ENCODE data around the gene ULK2.
"Not testable (repeated sequence)": the region's sequence is repeated elsewhere in the genome, so short reads cannot be mapped to it uniquely, and the experiment has no call there.

ULK2 gene

DNA sequence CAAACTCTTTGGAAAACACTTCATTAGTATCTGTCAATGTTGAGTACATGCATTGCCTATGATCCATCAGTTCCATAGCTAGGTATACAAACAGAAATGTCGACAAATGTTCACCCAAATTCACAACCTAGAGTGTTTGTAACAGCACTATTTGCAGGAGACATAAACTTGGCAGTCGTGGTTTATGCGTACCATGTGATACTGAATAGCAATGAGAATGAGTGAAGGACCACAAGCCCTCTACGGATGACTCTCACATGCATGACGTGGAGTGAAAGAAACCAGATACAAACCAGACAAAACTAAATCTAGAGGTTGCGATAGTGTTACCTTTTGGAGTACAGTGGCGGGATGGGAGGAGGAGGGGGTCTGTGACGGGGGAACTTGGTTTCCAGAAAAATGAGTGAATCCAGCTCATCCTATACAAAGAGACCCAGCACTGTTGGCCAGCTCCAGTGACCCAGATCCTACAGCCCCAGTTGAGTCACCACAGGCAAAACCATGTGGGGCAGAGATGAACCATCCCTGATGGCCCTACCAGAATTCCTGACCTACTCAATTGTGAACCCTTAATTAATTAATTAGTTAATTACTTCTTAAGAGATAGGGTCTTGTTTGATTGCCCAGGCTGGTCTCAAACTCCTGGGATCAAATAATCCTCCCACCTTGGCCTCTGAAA, 15.9 kb upstream of the ULK2 start:
- TF ChIP-seq ZNF274 (IDR thresholded peaks at IDR 0.05; ENCODE audit: low read depth, low read length) = no peak
- no peak overlapping the region for H3K4me3 ChIP-seq (ENCODE audit: low read length)

DNA sequence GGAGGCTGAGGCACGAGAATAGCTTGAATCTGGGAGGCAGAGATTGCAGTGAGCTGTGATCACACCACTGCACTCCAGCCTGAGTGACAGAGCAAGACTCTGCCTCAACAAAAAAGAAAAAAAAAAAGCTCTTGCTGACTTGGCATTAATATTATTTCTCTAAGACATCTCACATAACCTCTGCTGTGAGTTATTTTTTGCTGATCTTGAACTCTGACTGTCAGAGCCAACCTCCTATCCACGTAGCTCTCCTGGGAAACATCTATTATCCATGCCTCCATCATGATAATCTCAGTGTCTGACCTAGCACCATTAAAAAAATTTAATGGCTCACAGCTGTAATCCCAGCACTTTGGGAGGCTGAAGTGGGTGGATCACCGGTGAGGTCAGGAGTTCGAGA, 12.7 kb upstream of the ULK2 start:
- TF ChIP-seq ZNF274 (IDR thresholded peaks at IDR 0.05; ENCODE audit: low read depth, low read length) = no peak
- H3K4me3 ChIP-seq (ENCODE audit: low read length) = no peak overlapping the region

DNA sequence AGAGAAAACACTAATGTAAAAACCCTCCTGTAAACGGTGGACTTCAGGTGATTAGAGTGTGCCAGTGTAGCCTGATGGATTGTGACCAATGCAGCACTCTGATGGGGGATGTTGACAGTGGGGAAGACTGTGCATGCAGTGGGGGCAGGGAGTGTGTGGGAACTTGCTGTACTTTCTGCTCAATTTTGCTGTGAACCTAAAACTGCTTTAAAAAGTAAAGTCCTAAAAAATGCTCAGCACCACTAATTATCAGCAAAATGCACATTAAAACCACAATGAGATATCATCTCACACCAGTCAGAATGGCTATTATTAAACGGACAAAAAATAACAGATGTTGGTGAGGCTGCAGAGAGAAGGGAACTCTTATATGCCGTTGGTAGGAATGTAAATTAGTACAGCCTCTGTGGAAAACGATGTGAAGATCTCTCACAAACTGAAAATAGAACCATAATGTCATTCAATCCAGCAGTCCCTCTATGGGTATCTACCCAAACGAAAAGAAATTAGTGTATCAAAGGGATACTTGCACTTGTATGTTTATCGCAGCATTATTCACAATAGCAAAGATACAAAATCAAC, 9.7 kb upstream of the ULK2 start:
- no peak for TF ChIP-seq ZNF274 (IDR thresholded peaks at IDR 0.05; ENCODE audit: low read depth, low read length)
- H3K4me3 ChIP-seq (ENCODE audit: low read length) = no peak overlapping the region

DNA sequence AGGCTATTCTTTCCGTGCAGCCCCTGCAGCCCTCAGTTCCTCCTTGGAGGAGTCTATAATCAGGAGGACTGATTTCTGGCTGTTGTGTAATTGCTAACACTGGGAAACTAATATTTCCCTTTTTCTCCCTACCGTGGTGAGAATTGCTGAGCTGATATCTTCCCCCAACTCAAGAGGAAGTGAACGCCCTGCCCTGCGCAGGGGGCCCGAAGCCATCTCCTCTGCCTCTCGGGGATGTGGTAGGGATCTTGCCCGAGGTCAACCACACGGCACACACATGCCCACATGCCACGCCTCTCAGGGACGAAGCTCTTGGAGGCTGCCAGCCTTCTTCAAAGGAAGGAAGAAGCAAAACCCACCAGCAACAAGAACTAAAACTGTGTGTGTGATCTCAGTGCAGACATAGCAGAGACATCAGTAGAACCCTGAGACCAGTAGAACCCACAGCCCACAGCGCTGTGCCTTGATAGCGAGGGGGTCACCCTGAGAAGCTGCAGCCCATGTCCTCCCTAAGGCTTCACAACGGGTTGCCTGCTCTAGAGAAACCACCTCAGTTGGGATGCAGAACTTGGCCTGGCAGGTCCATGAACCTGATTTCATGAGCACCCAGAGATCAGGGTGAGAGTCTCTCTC, 8.9 kb upstream of the ULK2 start:
- no peak for TF ChIP-seq ZNF274 (IDR thresholded peaks at IDR 0.05; ENCODE audit: low read depth, low read length)
- H3K4me3 ChIP-seq (ENCODE audit: low read length) = no peak overlapping the region

DNA sequence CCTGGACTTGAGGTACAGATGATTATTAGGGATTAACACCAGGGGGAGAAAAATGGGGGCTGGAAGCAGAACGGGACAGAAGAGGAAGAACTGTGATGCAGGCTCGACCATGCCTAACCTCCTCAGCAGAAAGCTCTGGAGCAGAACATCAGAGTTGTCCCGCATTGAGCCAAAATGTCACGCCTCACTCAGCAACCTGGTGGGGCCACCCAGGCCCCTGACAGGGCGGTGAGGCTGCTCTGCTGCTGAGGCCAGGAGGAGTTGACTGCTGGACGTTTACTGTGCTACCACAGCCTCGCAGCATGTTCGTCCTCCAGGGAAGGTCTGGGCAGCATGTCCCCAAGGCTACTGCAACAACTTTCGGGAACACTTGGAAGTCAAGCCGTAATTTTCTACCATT, 6.5 kb upstream of the ULK2 start:
- H3K4me3 ChIP-seq (ENCODE audit: low read length) = no peak overlapping the region
- TF ChIP-seq ZNF274 (IDR thresholded peaks at IDR 0.05; ENCODE audit: low read depth, low read length) = no peak

DNA sequence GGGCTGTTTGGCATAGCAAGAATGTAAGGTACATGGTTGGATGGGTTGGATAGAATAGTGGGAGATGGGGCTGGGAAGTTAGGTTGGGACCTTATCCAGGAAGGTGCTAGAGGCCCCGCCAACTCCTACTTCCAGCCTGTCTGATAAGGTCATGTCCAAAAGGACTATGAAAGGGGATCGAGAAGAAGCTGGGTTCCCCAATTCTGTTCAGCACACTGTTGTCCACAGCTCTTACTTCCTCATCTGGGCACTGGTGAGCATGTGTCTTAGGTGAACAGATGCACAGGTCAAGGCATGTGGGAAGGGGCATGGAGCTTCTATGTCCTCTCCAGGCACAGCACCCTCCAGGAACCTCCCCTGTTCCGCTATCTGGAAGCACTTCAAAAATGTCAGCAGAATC, 5.6 kb upstream of the ULK2 start:
- no peak for TF ChIP-seq ZNF274 (IDR thresholded peaks at IDR 0.05; ENCODE audit: low read depth, low read length)
- H3K4me3 ChIP-seq (ENCODE audit: low read length) = no peak overlapping the region

DNA sequence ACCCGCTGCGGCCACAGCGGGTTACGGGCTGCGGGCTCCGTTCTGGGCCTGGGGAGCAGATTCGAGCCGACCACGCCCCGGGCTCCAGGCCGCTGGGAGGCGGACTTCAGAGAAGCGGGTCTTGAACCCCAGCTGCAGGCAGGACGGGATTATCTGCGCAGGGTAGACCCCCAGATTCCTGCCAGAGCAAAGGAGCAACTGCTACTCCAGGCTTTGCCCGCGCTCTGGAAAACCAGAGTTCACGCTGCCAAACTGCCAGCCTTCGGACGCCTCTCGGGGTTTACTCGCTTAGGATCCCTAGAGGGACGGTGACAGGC, 301 bp upstream of the ULK2 start:
- no peak for TF ChIP-seq ZNF274 (IDR thresholded peaks at IDR 0.05; ENCODE audit: low read depth, low read length)
- peak overlapping the region; percentile 74; the same call in 1 of the 2 replicates for H3K4me3 ChIP-seq (ENCODE audit: low read length)

DNA sequence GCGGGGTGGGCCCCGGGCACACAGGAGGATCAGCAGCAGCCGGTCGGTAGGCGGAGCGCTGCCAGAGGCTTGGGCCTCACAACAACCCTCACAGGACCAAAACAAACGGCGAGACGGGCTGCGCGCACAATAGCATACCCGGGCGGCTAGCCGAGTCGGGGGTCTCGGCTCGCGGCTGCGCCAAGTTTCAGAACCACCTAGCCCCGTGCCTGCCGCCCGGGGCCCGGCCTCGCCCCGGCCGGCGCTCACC, 732 bp downstream of the ULK2 start:
- TF ChIP-seq ZNF274 (IDR thresholded peaks at IDR 0.05; ENCODE audit: low read depth, low read length) = no peak
- H3K4me3 ChIP-seq (ENCODE audit: low read length) = peak overlapping the region; percentile 74

DNA sequence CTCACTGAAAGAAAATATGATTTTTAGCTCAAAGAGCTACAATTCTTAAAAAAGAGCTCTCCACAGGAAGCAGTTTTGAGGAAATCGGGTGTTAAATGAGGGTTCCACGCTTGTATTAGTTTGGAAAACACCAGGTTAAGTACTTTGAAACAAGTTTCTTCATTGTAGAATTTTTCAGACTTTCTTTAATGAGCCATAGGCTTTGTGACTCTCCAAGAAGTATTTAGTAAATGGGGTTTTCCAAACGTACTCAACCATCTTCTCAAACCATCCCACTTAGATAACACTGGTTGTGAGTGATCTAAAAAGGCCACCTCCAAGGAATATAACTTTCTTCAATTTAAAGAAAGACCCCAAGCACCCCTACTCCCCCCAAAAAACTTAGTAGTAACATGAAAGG, 2.7 kb downstream of the ULK2 start:
- no peak for TF ChIP-seq ZNF274 (IDR thresholded peaks at IDR 0.05; ENCODE audit: low read depth, low read length)
- H3K4me3 ChIP-seq (ENCODE audit: low read length) = peak overlapping the region; percentile 15; the same call in 1 of the 2 replicates

DNA sequence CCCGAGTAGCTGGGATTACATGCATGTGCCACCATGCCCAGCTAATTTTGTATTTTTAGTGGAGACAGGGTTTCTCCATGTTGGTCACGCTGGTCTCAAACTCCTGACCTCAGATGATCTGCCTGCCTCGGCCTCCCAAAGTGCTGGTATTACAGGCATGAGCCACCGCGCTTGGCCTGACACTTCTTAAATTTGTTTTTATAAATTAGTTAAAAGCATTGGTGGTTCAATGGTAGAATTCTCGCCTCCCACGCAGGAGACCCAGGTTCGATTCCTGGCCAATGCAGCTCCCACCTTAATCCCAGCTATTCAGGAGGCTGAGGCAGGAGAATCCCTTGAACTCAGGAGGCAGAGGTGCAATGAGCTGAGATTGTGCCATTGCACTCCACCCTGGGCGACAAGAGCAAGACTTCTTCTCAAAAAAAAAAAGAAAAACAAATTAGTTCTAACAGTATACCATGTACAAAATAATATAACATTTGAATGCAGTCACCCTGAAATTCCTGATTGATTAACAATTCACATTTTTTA, 7.0 kb downstream of the ULK2 start:
- H3K4me3 ChIP-seq (ENCODE audit: low read length) = not testable (repeated sequence)

DNA sequence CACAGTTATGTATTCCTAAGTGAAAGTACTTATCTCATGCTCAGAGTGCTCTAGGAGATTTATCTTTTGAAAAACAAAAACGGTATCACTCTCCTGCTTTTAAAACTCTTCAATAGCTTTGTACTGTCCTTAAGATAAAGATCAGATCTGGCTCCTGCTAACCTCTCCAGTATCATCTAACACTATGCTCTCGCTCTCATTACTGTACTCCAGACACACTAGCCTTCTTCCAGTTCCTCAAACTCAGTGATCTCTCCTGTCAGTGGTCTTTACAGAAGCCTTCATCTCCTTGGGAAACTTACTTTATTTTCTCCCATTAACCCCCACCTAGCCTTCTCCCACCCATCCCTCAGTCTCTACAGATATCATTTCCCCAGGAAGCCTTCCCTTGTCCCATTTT, 10.1 kb downstream of the ULK2 start:
- H3K4me3 ChIP-seq (ENCODE audit: low read length) = no peak overlapping the region
- no peak for TF ChIP-seq ZNF274 (IDR thresholded peaks at IDR 0.05; ENCODE audit: low read depth, low read length)

DNA sequence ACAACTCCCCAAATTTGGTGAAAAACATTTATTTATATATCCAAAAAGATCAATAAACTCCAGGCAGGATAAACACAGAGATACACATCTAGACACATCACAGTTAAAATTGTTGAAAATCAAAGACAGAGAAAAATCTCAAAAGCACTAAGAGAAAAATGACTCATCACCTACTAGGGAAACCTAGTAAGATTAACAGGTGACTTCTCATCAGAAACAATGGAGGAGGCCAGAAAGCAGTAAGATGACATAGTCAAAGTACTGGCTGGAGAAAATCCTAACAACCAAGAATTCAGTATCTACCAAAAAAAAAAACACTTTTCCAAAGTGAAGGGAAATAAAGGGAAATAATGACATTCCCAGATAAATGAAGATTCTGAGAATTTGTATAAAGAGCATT, 33.8 kb downstream of the ULK2 start:
- no peak for TF ChIP-seq ZNF274 (IDR thresholded peaks at IDR 0.05; ENCODE audit: low read depth, low read length)
- H3K4me3 ChIP-seq (ENCODE audit: low read length) = no peak overlapping the region

DNA sequence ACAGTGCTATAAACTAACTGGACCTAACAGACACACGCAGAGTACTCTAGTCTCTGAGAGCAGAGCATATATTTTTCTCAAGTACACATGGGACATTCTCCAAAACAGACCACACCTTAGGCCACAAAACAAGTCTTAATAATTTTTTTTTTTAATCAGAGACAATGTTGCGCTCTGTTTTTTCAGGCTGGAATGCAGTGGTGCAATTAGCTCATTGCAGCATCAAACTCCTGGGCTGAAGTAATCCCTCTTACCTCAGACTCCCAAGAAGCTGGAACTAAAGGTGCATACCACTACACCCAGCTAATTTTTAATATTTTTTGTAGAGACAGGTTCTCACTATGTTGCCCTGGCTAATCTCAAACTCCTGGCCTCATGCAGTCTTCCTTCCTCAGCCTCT, 37.7 kb downstream of the ULK2 start:
- peak overlapping the region; percentile 50; the same call in 1 of the 2 replicates for H3K4me3 ChIP-seq (ENCODE audit: low read length)
- no peak for TF ChIP-seq ZNF274 (IDR thresholded peaks at IDR 0.05; ENCODE audit: low read depth, low read length)

DNA sequence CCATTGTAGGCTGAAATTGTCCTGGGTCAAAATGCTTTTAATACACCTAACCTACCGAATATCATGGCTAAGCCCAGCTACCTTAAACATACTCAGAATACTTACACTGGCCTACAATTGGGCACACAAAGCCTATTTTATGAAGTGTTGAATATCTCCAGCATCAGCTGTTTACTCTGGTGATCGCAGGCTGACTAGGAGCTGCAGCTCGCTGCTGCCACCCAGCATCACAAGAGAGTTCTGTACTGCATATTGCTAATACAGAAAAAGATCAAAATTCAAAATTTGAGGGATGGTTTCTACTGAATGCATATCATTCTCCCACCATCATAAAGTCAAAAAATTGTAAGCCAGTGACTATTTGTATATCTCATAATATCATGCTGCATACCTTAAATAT, 55.3 kb downstream of the ULK2 start:
- no peak overlapping the region for H3K4me3 ChIP-seq (ENCODE audit: low read length)
- TF ChIP-seq ZNF274 (IDR thresholded peaks at IDR 0.05; ENCODE audit: low read depth, low read length) = no peak

DNA sequence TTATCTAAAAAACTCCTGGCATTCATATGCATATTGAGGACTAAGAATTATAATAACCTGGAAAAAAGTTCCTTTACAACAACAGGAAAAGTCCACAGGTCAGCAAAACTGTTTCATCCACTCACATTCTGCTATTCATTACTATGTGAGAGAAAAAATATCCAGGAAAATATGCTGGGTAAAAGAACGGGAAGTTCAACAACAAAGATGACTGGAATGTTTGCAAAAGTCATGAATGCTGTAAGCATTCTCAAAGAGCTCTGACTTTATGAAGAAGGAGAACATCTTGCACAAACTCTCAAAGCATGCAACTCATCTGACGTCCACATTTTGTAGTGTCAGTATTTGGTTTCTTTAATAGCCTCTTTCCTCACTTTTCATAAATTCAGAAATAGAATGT, 62.7 kb downstream of the ULK2 start:
- TF ChIP-seq ZNF274 (IDR thresholded peaks at IDR 0.05; ENCODE audit: low read depth, low read length) = no peak
- H3K4me3 ChIP-seq (ENCODE audit: low read length) = no peak overlapping the region

DNA sequence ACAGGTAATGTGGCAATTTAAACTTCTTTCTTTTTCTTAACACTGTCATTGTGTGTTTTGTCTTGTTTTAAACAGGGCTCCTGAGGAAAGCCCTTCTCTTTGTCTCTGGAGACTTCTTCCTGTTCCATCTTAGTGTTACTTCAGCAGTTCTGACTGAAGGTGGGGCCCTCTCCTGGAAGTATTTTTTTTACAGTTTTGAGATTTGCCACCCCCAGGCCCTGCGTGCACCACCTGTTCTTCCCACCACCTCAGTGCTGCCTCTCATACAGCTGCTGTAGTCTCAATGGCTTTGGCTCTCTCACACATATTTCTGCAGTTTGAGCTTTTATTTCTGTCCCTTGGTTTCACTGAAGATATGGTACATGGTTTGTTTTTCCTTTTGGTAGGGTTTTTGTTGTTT, 67.2 kb downstream of the ULK2 start:
- H3K4me3 ChIP-seq (ENCODE audit: low read length) = no peak overlapping the region
- no peak for TF ChIP-seq ZNF274 (IDR thresholded peaks at IDR 0.05; ENCODE audit: low read depth, low read length)

Data from GM08714 (cell line).